Measurements from ENCODE around the gene C17orf67.

Gene C17orf67

GRCh38 chr17:56819030-56819429 is 14.7 kb downstream of the C17orf67 start:
- no peaks in the 10 kb centered on the region for H3K36me3 ChIP-seq (ENCODE audit: insufficient read depth, low read length)
- no peak overlapping the region for H3K4me3 ChIP-seq (ENCODE audit: low read depth in 1 of 2, low read length in 2 of 2)
- no peaks in the 10 kb centered on the region for H3K9me3 ChIP-seq (ENCODE audit: low read length)
- no peak overlapping the region for H3K9ac ChIP-seq (ENCODE audit: low read length)
- H3K27ac ChIP-seq (ENCODE audit: low read depth, low read length): no peak overlapping the region
- H3K4me1 ChIP-seq (ENCODE audit: insufficient read depth, low read length): no peaks in the 10 kb centered on the region
- H3K27me3 ChIP-seq (ENCODE audit: control insufficient read depth in 1 of 2, insufficient read depth in 2 of 2, low read length in 2 of 2): no peaks in the 10 kb centered on the region

GRCh38 chr17:56817066-56817465 is 16.7 kb downstream of the C17orf67 start:
- Histone ChIP-seq H3K36me3 (ENCODE audit: insufficient read depth, low read length) (no peaks in the 10 kb centered on the region), H3K9ac (ENCODE audit: low read length) (no peak overlapping the region), H3K27me3 (ENCODE audit: control insufficient read depth in 1 of 2, insufficient read depth in 2 of 2, low read length in 2 of 2) (no peaks in the 10 kb centered on the region), H3K9me3 (ENCODE audit: low read length) (no peaks in the 10 kb centered on the region), H3K27ac (ENCODE audit: low read depth, low read length) (no peak overlapping the region), H3K4me3 (ENCODE audit: low read depth in 1 of 2, low read length in 2 of 2) (no peak overlapping the region), H3K4me1 (ENCODE audit: insufficient read depth, low read length) (no peaks in the 10 kb centered on the region)

GRCh38 chr17:56815711-56816110 is 18.0 kb downstream of the C17orf67 start:
- no peaks in the 10 kb centered on the region for H3K4me1 ChIP-seq (ENCODE audit: insufficient read depth, low read length)
- H3K27ac ChIP-seq (ENCODE audit: low read depth, low read length): no peak overlapping the region
- no peaks in the 10 kb centered on the region for H3K27me3 ChIP-seq (ENCODE audit: control insufficient read depth in 1 of 2, insufficient read depth in 2 of 2, low read length in 2 of 2)
- H3K9ac ChIP-seq (ENCODE audit: low read length): no peak overlapping the region
- no peak overlapping the region for H3K4me3 ChIP-seq (ENCODE audit: low read depth in 1 of 2, low read length in 2 of 2)
- H3K36me3 ChIP-seq (ENCODE audit: insufficient read depth, low read length): no peaks in the 10 kb centered on the region
- no peaks in the 10 kb centered on the region for H3K9me3 ChIP-seq (ENCODE audit: low read length)

GRCh38 chr17:56812901-56813388 is 20.8 kb downstream of the C17orf67 start:
- peaks cover 8% of the 10 kb centered on the region for H3K4me1 ChIP-seq (ENCODE audit: insufficient read depth, low read length)
- H3K9ac ChIP-seq (ENCODE audit: low read length): no peak overlapping the region
- H3K27me3 ChIP-seq (ENCODE audit: control insufficient read depth in 1 of 2, insufficient read depth in 2 of 2, low read length in 2 of 2): no peaks in the 10 kb centered on the region
- no peaks in the 10 kb centered on the region for H3K36me3 ChIP-seq (ENCODE audit: insufficient read depth, low read length)
- no peak overlapping the region for H3K4me3 ChIP-seq (ENCODE audit: low read depth in 1 of 2, low read length in 2 of 2)
- no peaks in the 10 kb centered on the region for H3K9me3 ChIP-seq (ENCODE audit: low read length)
- no peak overlapping the region for H3K27ac ChIP-seq (ENCODE audit: low read depth, low read length)

GRCh38 chr17:56810891-56811775 is 22.6 kb downstream of the C17orf67 start:
- Histone ChIP-seq H3K27ac (ENCODE audit: low read depth, low read length) (no peak overlapping the region), H3K27me3 (ENCODE audit: control insufficient read depth in 1 of 2, insufficient read depth in 2 of 2, low read length in 2 of 2) (no peaks in the 10 kb centered on the region), H3K9ac (ENCODE audit: low read length) (no peak overlapping the region), H3K36me3 (ENCODE audit: insufficient read depth, low read length) (no peaks in the 10 kb centered on the region), H3K4me1 (ENCODE audit: insufficient read depth, low read length) (peaks cover 8% of the 10 kb centered on the region), H3K4me3 (ENCODE audit: low read depth in 1 of 2, low read length in 2 of 2) (no peak overlapping the region), H3K9me3 (ENCODE audit: low read length) (no peaks in the 10 kb centered on the region)

GRCh38 chr17:56810343-56810742 is 23.4 kb downstream of the C17orf67 start:
- H3K4me1 ChIP-seq (ENCODE audit: insufficient read depth, low read length): peaks cover 8% of the 10 kb centered on the region
- no peaks in the 10 kb centered on the region for H3K27me3 ChIP-seq (ENCODE audit: control insufficient read depth in 1 of 2, insufficient read depth in 2 of 2, low read length in 2 of 2)
- no peak overlapping the region for H3K9ac ChIP-seq (ENCODE audit: low read length)
- no peaks in the 10 kb centered on the region for H3K36me3 ChIP-seq (ENCODE audit: insufficient read depth, low read length)
- no peak overlapping the region for H3K27ac ChIP-seq (ENCODE audit: low read depth, low read length)
- H3K4me3 ChIP-seq (ENCODE audit: low read depth in 1 of 2, low read length in 2 of 2): no peak overlapping the region
- H3K9me3 ChIP-seq (ENCODE audit: low read length): no peaks in the 10 kb centered on the region

GRCh38 chr17:56809820-56810179 is 23.9 kb downstream of the C17orf67 start:
- no peaks in the 10 kb centered on the region for H3K27me3 ChIP-seq (ENCODE audit: control insufficient read depth in 1 of 2, insufficient read depth in 2 of 2, low read length in 2 of 2)
- no peak overlapping the region for H3K27ac ChIP-seq (ENCODE audit: low read depth, low read length)
- H3K9ac ChIP-seq (ENCODE audit: low read length): no peak overlapping the region
- H3K36me3 ChIP-seq (ENCODE audit: insufficient read depth, low read length): no peaks in the 10 kb centered on the region
- H3K4me1 ChIP-seq (ENCODE audit: insufficient read depth, low read length): peaks cover 11% of the 10 kb centered on the region
- H3K9me3 ChIP-seq (ENCODE audit: low read length): no peaks in the 10 kb centered on the region
- H3K4me3 ChIP-seq (ENCODE audit: low read depth in 1 of 2, low read length in 2 of 2): no peak overlapping the region

GRCh38 chr17:56809106-56809819 is 24.5 kb downstream of the C17orf67 start:
- H3K9me3 ChIP-seq (ENCODE audit: low read length): no peaks in the 10 kb centered on the region
- H3K9ac ChIP-seq (ENCODE audit: low read length): no peak overlapping the region
- H3K4me3 ChIP-seq (ENCODE audit: low read depth in 1 of 2, low read length in 2 of 2): no peak overlapping the region
- no peaks in the 10 kb centered on the region for H3K27me3 ChIP-seq (ENCODE audit: control insufficient read depth in 1 of 2, insufficient read depth in 2 of 2, low read length in 2 of 2)
- H3K27ac ChIP-seq (ENCODE audit: low read depth, low read length): no peak overlapping the region
- no peaks in the 10 kb centered on the region for H3K36me3 ChIP-seq (ENCODE audit: insufficient read depth, low read length)
- H3K4me1 ChIP-seq (ENCODE audit: insufficient read depth, low read length): peaks cover 13% of the 10 kb centered on the region

- no peak overlapping the region for H3K4me3 ChIP-seq (ENCODE audit: low read depth in 1 of 2, low read length in 2 of 2)
- H3K27me3 ChIP-seq (ENCODE audit: control insufficient read depth in 1 of 2, insufficient read depth in 2 of 2, low read length in 2 of 2): no peaks in the 10 kb centered on the region
- no peak overlapping the region for H3K27ac ChIP-seq (ENCODE audit: low read depth, low read length)
- peaks cover 13% of the 10 kb centered on the region for H3K4me1 ChIP-seq (ENCODE audit: insufficient read depth, low read length)
- H3K9ac ChIP-seq (ENCODE audit: low read length): no peak overlapping the region
- H3K36me3 ChIP-seq (ENCODE audit: insufficient read depth, low read length): no peaks in the 10 kb centered on the region
- no peaks in the 10 kb centered on the region for H3K9me3 ChIP-seq (ENCODE audit: low read length)
These were observed 25.2 kb downstream of the C17orf67 start for GRCh38 chr17:56808503-56808902.

- H3K9ac ChIP-seq (ENCODE audit: low read length): no peak overlapping the region
- no peaks in the 10 kb centered on the region for H3K36me3 ChIP-seq (ENCODE audit: insufficient read depth, low read length)
- H3K4me1 ChIP-seq (ENCODE audit: insufficient read depth, low read length): peaks cover 13% of the 10 kb centered on the region
- H3K27ac ChIP-seq (ENCODE audit: low read depth, low read length): no peak overlapping the region
- no peaks in the 10 kb centered on the region for H3K9me3 ChIP-seq (ENCODE audit: low read length)
- no peaks in the 10 kb centered on the region for H3K27me3 ChIP-seq (ENCODE audit: control insufficient read depth in 1 of 2, insufficient read depth in 2 of 2, low read length in 2 of 2)
- H3K4me3 ChIP-seq (ENCODE audit: low read depth in 1 of 2, low read length in 2 of 2): no peak overlapping the region
These were observed 26.0 kb downstream of the C17orf67 start for GRCh38 chr17:56807723-56808122.

- Histone ChIP-seq H3K4me1 (ENCODE audit: insufficient read depth, low read length) (peaks cover 13% of the 10 kb centered on the region), H3K9ac (ENCODE audit: low read length) (no peak overlapping the region), H3K27me3 (ENCODE audit: control insufficient read depth in 1 of 2, insufficient read depth in 2 of 2, low read length in 2 of 2) (no peaks in the 10 kb centered on the region), H3K9me3 (ENCODE audit: low read length) (no peaks in the 10 kb centered on the region), H3K27ac (ENCODE audit: low read depth, low read length) (no peak overlapping the region), H3K36me3 (ENCODE audit: insufficient read depth, low read length) (no peaks in the 10 kb centered on the region), H3K4me3 (ENCODE audit: low read depth in 1 of 2, low read length in 2 of 2) (no peak overlapping the region)
These were observed 26.8 kb downstream of the C17orf67 start for GRCh38 chr17:56806949-56807348.

Measured in muscle layer of colon (tissue), 2 donors.